ENCODE measurements around the gene RECQL.
"Not testable (repeated sequence)": the region's sequence is repeated elsewhere in the genome, so short reads cannot be mapped to it uniquely, and the experiment has no call there.

Gene RECQL

DNA sequence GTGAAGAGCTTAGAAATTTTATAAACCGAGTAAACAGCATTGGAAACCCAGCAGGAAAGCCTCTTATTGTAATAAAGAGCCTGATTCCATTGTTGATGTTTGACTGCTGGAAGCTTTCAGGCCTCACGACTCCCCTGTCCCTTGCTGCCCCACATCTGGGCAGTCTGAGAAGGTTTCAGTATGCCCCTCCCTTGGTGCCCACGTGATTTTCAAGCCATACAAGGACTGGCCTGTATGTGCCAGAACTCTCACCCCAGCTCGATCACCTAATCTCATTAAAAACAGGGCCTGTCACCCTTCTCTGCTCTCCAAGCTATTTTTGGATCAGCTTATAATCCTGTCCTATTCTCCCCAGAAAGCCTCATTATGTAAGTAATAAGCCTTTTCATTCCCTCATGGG, 71.4 kb downstream of the RECQL start:
- DNase-seq, result peak in 1 of 51 donors; percentile 3

DNA sequence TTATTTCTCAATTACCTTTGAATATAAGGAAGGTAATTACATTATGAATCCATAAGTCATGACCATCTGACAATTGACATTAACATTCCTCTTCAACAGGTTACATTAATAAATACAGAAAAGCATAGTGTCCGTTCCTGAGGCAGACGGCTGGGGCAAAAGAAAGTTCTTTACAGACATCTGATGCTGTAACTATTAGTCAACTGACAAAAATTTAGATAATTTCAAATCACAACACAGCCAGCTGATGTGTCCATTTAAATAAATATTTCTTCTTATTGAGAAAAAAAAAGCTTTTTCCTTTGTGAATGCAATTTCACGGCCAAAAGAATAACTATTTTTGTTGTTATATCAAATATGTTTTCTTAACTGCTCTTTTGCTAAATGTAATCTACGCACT, 73.2 kb downstream of the RECQL start:
- DNase-seq, result no peak

GRCh38 chr12:21419009-21419699, 82.3 kb downstream of the RECQL start:
- DNase-seq, result not testable (repeated sequence)

All from hypothalamus (tissue), 51 donors.